Neuronal stem cell (in vitro differentiated cells): ENCODE measurements around the gene PTPRCAP.

Source experiments
- DNase-seq: peaks from one replicate; pipeline ENCODE4 v3.0.0-alpha.2; 2013; ENCODE audit warnings: low spot score
- H2AFZ ChIP-seq: one replicate; pipeline ENCODE4 v1.6.1; 2013; ENCODE audit warnings: mild to moderate bottlenecking, low read length, inconsistent platforms
- H2AK5ac ChIP-seq: 2 replicates; pipeline ENCODE4 v1.6.1; 2013; ENCODE audit warnings: low read depth, mild to moderate bottlenecking, inconsistent platforms, low read length, moderate library complexity, mixed read lengths
- H2BK120ac ChIP-seq: 2 replicates; pipeline ENCODE4 v1.6.1; 2013; ENCODE audit warnings: low read depth, mild to moderate bottlenecking, inconsistent platforms, low read length, moderate library complexity, mixed read lengths
- H2BK12ac ChIP-seq: one replicate; pipeline ENCODE4 v1.6.1; 2013; ENCODE audit warnings: low read length, inconsistent platforms
- H2BK15ac ChIP-seq: 2 replicates; pipeline ENCODE4 v1.6.1; 2013; ENCODE audit warnings: mild to moderate bottlenecking, low read length, inconsistent platforms, mixed read lengths
- H2BK5ac ChIP-seq: one replicate; pipeline ENCODE4 v1.6.1; 2013; ENCODE audit warnings: inconsistent platforms, mild to moderate bottlenecking, low read length, moderate library complexity
- H3K14ac ChIP-seq: one replicate; pipeline ENCODE4 v1.6.1; 2013; ENCODE audit warnings: low read length, inconsistent platforms
- H3K18ac ChIP-seq: 2 replicates; pipeline ENCODE4 v1.6.1; 2013; ENCODE audit warnings: low read length, inconsistent platforms
- H3K23ac ChIP-seq: 2 replicates; pipeline ENCODE4 v1.6.1; 2013; ENCODE audit warnings: low read depth, mild to moderate bottlenecking, mixed read lengths, low read length, inconsistent platforms; ENCODE audit not compliant: poor library complexity
- H3K27ac ChIP-seq: replicated peaks from 3 replicates; pipeline ENCODE4 v1.5.1; 2013; ENCODE audit warnings: low read length, inconsistent platforms
- H3K27me3 ChIP-seq, 3 experiments: 2 replicates each; pipeline ENCODE4 v1.6.1; 2013; ENCODE audit warnings: low read length in 3 of 3, mild to moderate bottlenecking in 2 of 3, inconsistent platforms in 1 of 3, low read depth in 1 of 3, mixed read lengths in 1 of 3, moderate library complexity in 1 of 3; ENCODE audit not compliant: control insufficient read depth in 3 of 3, insufficient read depth in 3 of 3
- H3K36me3 ChIP-seq, 2 donors: replicated peaks in 1 of 2; 2 replicates each; pipeline ENCODE4 v1.6.1; 2013; ENCODE audit warnings: low read length in 2 of 2; ENCODE audit not compliant: control insufficient read depth in 2 of 2, insufficient read depth in 2 of 2
- H3K4ac ChIP-seq: 2 replicates; pipeline ENCODE4 v1.6.1; 2013; ENCODE audit warnings: inconsistent platforms, mild to moderate bottlenecking, low read length, moderate library complexity
- H3K4me1 ChIP-seq, 2 donors: 1 replicate in 1 of 2; 2 replicates in 1 of 2; pipeline ENCODE4 v1.6.1; 2013; ENCODE audit warnings: low read length in 2 of 2, low read depth in 1 of 2; ENCODE audit not compliant: control insufficient read depth in 2 of 2, insufficient read depth in 1 of 2
- H3K4me2 ChIP-seq: one replicate; pipeline ENCODE4 v1.6.1; 2013; ENCODE audit warnings: mild to moderate bottlenecking, low read length, inconsistent platforms; ENCODE audit not compliant: insufficient read depth, poor library complexity, severe bottlenecking
- H3K4me3 ChIP-seq, 2 donors: 2 replicates each; pipeline ENCODE4 v1.5.1; 2013; ENCODE audit warnings: low read length in 2 of 2, mild to moderate bottlenecking in 2 of 2, inconsistent platforms in 1 of 2, moderate library complexity in 1 of 2
- H3K79me1 ChIP-seq: one replicate; pipeline ENCODE4 v1.6.1; 2013; ENCODE audit warnings: low read depth, mild to moderate bottlenecking, inconsistent platforms, low read length, moderate library complexity
- H3K9ac ChIP-seq: one replicate; pipeline ENCODE4 v1.6.1; 2013; ENCODE audit warnings: mild to moderate bottlenecking, low read depth, low read length, inconsistent platforms; ENCODE audit not compliant: poor library complexity
- H3K9me3 ChIP-seq, 2 donors: replicated peaks in 1 of 2; 2 replicates each; pipeline versions ENCODE3 to v1.6.1; 2013; ENCODE audit warnings: low read length in 2 of 2, mild to moderate bottlenecking in 2 of 2, inconsistent platforms in 1 of 2, low read depth in 1 of 2, mixed read lengths in 1 of 2, moderate library complexity in 1 of 2; ENCODE audit not compliant: control insufficient read depth in 2 of 2, insufficient read depth in 1 of 2
- H4K8ac ChIP-seq: one replicate; pipeline ENCODE4 v1.6.1; 2013; ENCODE audit warnings: low read depth, mild to moderate bottlenecking, inconsistent platforms, low read length, moderate library complexity
- H4K91ac ChIP-seq: one replicate; pipeline ENCODE4 v1.6.1; 2013; ENCODE audit warnings: low read length, low read depth, mild to moderate bottlenecking, inconsistent platforms; ENCODE audit not compliant: poor library complexity
- WGBS, 2 donors: extraction: QIAGEN DNeasy Blood & Tissue Kit; methylation state at CpG; one replicate each; pipeline ENCODE4 v1.1.7; 2013; ENCODE audit warnings: missing lambda C conversion rate in 2 of 2, mixed read lengths in 1 of 2; ENCODE audit not compliant: insufficient read length in 2 of 2, insufficient replicate concordance in 1 of 2; ENCODE audit errors: extremely low coverage in 2 of 2; 5-methylcytosine and 5-hydroxymethylcytosine counted together

Gene PTPRCAP

DNA sequence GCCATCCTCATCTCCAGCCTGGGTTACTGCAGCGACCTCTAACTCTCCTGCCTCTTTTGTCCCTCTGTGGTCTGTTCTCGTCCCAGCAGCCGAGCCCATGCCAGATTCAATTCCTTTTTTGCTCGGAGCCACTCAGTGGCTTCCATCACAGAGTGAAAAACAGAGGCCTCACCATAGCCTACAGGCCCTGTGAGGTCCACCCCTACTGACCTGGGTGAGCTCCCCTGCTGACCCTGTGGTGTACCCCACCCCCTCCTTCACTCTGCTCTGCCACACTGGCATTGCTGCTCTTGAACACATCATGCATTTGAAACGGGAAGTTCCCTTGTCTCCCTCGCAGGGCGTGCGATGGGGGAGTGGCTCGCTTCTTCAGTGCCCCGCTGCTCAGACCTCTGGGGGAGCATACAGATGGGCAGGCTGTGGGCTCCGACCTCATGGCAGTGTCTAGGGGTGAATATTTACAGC, 47.4 kb upstream of the PTPRCAP start:
- peaks cover 7% of the 10 kb centered on the region for H3K79me1 ChIP-seq
- no peak overlapping the region for H3K23ac ChIP-seq
- H2AK5ac ChIP-seq: no peak overlapping the region
- H4K8ac ChIP-seq: peak overlapping the region; percentile 65
- H3K18ac ChIP-seq: no peak overlapping the region
- no peak overlapping the region for H2BK5ac ChIP-seq
- H2BK15ac ChIP-seq: peak overlapping the region; percentile 13
- H2AFZ ChIP-seq: no peak overlapping the region
- peak overlapping the region; percentile 32 for H3K9ac ChIP-seq
- no peak overlapping the region for H3K14ac ChIP-seq
- H4K91ac ChIP-seq: no peak overlapping the region
- peaks cover 4 to 7% of the 10 kb centered on the region in 2 donors for H3K4me1 ChIP-seq
- H2BK120ac ChIP-seq: no peak overlapping the region
- peaks cover 11 to 32% of the 10 kb centered on the region in 2 donors for H3K36me3 ChIP-seq
- no peak for DNase-seq
- H3K4ac ChIP-seq: no peak overlapping the region
- H3K27me3 ChIP-seq: no peaks in the 10 kb centered on the region
- H3K4me2 ChIP-seq: no peak overlapping the region
- WGBS, 2 donors: no CpG with 5 or more reads among the region's 11 CpGs
- no peak overlapping the region for H3K27ac ChIP-seq
- H3K9me3 ChIP-seq: peaks cover 0 to 3% of the 10 kb centered on the region in 2 donors
- no peak overlapping the region for H3K4me3 ChIP-seq
- H2BK12ac ChIP-seq: no peak overlapping the region

GRCh38 chr11:67483831-67484665, 46.6 kb upstream of the PTPRCAP start:
- Histone ChIP-seq H2AFZ (peak overlapping the region; percentile 86), H3K27ac (no peak overlapping the region), H3K9ac (peak overlapping the region; percentile 25), H3K4me1 (peaks cover 4 to 7% of the 10 kb centered on the region in 2 donors), H4K91ac (no peak overlapping the region), H2BK12ac (no peak overlapping the region), H2BK120ac (no peak overlapping the region), H3K18ac (peak overlapping the region; percentile 15), H3K23ac (peak overlapping the region; percentile 27), H3K36me3 (peaks cover 3 to 24% of the 10 kb centered on the region in 2 donors), H3K4me2 (peak overlapping the region; percentile 72), H3K4ac (no peak overlapping the region), H3K79me1 (peaks cover 7% of the 10 kb centered on the region), H2AK5ac (peak overlapping the region; percentile 83), H3K27me3 (no peaks in the 10 kb centered on the region), H3K14ac (peak overlapping the region; percentile 25), H3K9me3 (peaks cover 0 to 3% of the 10 kb centered on the region in 2 donors), H3K4me3 (peak overlapping the region in 1 of 2 donors; percentile 57), H2BK15ac (peak overlapping the region; percentile 60), H2BK5ac (peak overlapping the region; percentile 49), H4K8ac (peak overlapping the region; percentile 19)
- WGBS, 2 donors: no CpG with 5 or more reads among the region's 16 CpGs
- DNase-seq: no peak

GRCh38 chr11:67482827-67483798, 45.6 kb upstream of the PTPRCAP start, which contains the start of gene AIP:
Gene AIP, plus strand, starts transcription at chr11:67483026. Its CDS starts 133 bp downstream, at chr11:67483159.
- H3K79me1 ChIP-seq: peaks cover 7% of the 10 kb centered on the region
- H3K27me3 ChIP-seq: no peaks in the 10 kb centered on the region
- H3K18ac ChIP-seq: peak within 1 kb of the TSS; percentile 98
- H3K9ac ChIP-seq: peak within 1 kb of the TSS; percentile 96
- DNase-seq: peak; percentile 98
- WGBS, 2 donors: no CpG with 5 or more reads among the region's 60 CpGs
- peak within 1 kb of the TSS; percentile 72 for H3K4me2 ChIP-seq
- peak within 1 kb of the TSS; percentile 25 for H3K14ac ChIP-seq
- H2BK5ac ChIP-seq: peak within 1 kb of the TSS; percentile 49
- H2AK5ac ChIP-seq: peak within 1 kb of the TSS; percentile 83
- H3K27ac ChIP-seq: peak within 1 kb of the TSS; percentile 82
- peaks cover 2 to 18% of the 10 kb centered on the region in 2 donors for H3K36me3 ChIP-seq
- H2BK12ac ChIP-seq: no peak within 1 kb of the TSS
- peak within 1 kb of the TSS; percentile 76 for H3K23ac ChIP-seq
- H2AFZ ChIP-seq: peak within 1 kb of the TSS; percentile 86
- no peak within 1 kb of the TSS for H4K91ac ChIP-seq
- peaks cover 0 to 3% of the 10 kb centered on the region in 2 donors for H3K9me3 ChIP-seq
- peak within 1 kb of the TSS; percentile 57 to 89 for H3K4me3 ChIP-seq
- H4K8ac ChIP-seq: peak within 1 kb of the TSS; percentile 19
- no peak within 1 kb of the TSS for H3K4ac ChIP-seq
- H3K4me1 ChIP-seq: peaks cover 4 to 7% of the 10 kb centered on the region in 2 donors
- no peak within 1 kb of the TSS for H2BK120ac ChIP-seq
- H2BK15ac ChIP-seq: peak within 1 kb of the TSS; percentile 60
